ENCODE data around the gene RNF220.

DNA sequence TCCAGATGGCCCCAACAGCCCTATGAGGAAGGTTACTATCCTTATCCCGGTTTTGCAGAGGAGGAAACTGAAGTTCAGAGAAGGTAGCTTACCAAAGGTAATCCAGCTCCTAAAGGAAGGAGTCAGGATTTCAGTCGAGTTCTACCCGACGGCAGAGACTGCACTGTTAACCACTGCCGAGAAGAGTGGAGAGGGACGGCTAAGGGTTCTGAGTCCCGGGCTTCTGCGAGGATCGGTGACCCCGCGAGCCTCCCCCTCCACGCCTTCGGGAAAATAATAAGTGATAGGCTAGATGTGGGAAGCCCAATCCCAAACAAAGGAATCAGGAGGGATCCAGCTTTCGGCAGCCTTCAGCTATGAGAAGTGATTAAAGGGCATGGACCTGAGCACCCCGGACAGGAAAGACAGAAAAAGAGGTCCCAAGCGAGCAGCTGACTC lies 268.6 kb downstream of the RNF220 start:
- TF ChIP-seq, protein P1, sequence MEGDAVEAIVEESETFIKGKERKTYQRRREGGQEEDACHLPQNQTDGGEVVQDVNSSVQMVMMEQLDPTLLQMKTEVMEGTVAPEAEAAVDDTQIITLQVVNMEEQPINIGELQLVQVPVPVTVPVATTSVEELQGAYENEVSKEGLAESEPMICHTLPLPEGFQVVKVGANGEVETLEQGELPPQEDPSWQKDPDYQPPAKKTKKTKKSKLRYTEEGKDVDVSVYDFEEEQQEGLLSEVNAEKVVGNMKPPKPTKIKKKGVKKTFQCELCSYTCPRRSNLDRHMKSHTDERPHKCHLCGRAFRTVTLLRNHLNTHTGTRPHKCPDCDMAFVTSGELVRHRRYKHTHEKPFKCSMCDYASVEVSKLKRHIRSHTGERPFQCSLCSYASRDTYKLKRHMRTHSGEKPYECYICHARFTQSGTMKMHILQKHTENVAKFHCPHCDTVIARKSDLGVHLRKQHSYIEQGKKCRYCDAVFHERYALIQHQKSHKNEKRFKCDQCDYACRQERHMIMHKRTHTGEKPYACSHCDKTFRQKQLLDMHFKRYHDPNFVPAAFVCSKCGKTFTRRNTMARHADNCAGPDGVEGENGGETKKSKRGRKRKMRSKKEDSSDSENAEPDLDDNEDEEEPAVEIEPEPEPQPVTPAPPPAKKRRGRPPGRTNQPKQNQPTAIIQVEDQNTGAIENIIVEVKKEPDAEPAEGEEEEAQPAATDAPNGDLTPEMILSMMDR (IDR thresholded peaks at IDR 0.05; ENCODE audit: low read depth, low read length, poor library complexity, severe bottlenecking) = no peak
- TF ChIP-seq EZH2phosphoT487 (IDR thresholded peaks at IDR 0.05; ENCODE audit: borderline replicate concordance, low read length) = no peak
